ENCODE measurements around the gene MAST2.

- TF ChIP-seq CTCF (IDR thresholded peaks at IDR 0.05 in 2 of 3, conservative IDR thresholded peaks at IDR 0.05 in 1 of 3; ENCODE audit: borderline replicate concordance in 1 of 3, insufficient read depth in 1 of 3, low read depth in 2 of 3, low read length in 2 of 3) (no peak), YY1 (IDR thresholded peaks at IDR 0.05; ENCODE audit: extremely low read depth, insufficient replicate concordance, low read depth, low read length) (no peak), POLR2A (IDR thresholded peaks at IDR 0.05; ENCODE audit: borderline replicate concordance, extremely low read depth, insufficient read depth, insufficient read length) (no peak), EZH2phosphoT487 (IDR thresholded peaks at IDR 0.05; ENCODE audit: borderline replicate concordance) (no peak), EZH2 (IDR thresholded peaks at IDR 0.05) (no peak), POLR2AphosphoS5 (IDR thresholded peaks at IDR 0.05; ENCODE audit: low read depth, low read length) (no peak)
Measured at GRCh38 chr1:45895406-45895805, 92.0 kb downstream of the MAST2 start.
